Mucosa of stomach (tissue), 1 donor: ENCODE measurements around the gene KIAA1586.
"Not testable (repeated sequence)": the region's sequence is repeated elsewhere in the genome, so short reads cannot be mapped to it uniquely, and the experiment has no call there.

Experiments
- H3K27me3 ChIP-seq: one replicate; pipeline ENCODE4 v1.7.0; 2013; ENCODE audit warnings: mild to moderate bottlenecking, low read length; ENCODE audit not compliant: control insufficient read depth, insufficient read depth
- H3K36me3 ChIP-seq: one replicate; pipeline ENCODE4 v1.7.0; 2013; ENCODE audit warnings: low read length; ENCODE audit not compliant: control insufficient read depth, insufficient read depth
- H3K4me1 ChIP-seq: one replicate; pipeline ENCODE4 v1.7.0; 2013; ENCODE audit warnings: mild to moderate bottlenecking, low read length; ENCODE audit not compliant: control insufficient read depth, insufficient read depth
- H3K4me3 ChIP-seq: one replicate; pipeline ENCODE4 v1.7.0; 2013; ENCODE audit warnings: low read length
- H3K9ac ChIP-seq: one replicate; pipeline ENCODE4 v1.7.0; 2013; ENCODE audit warnings: mild to moderate bottlenecking, low read length, moderate library complexity
- H3K9me3 ChIP-seq: one replicate; pipeline ENCODE4 v1.7.0; 2013; ENCODE audit warnings: mild to moderate bottlenecking, low read length, moderate library complexity; ENCODE audit not compliant: control insufficient read depth
- donor health status: Pancreatic carcinoma.

Gene KIAA1586

GRCh38 chr6:57047859-57048258 is 1.4 kb downstream of the KIAA1586 start:
- H3K27me3 ChIP-seq, H3K36me3 ChIP-seq, H3K9me3 ChIP-seq, H3K4me1 ChIP-seq, H3K9ac ChIP-seq, H3K4me3 ChIP-seq: not testable (repeated sequence)

DNA sequence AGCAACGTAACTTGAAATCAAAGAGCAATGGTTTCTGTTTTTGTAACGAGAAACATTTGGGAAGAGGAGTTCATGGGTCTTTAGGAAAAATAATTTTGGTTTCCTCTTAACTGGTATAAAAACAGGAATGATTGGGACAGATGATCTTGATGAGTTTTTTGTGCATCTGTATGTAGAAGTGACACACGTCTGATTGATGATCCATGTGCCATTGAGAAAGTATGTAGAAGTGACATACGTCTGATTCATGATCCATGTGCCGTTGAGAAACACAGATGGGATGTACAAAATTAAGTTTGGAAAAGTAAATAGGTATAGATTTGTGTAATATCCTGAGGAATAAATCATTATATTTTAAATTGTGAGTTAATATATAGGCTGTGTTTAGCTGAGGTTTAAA is 2.1 kb downstream of the KIAA1586 start:
- Histone ChIP-seq H3K4me3 (no peak overlapping the region), H3K9me3 (no peaks in the 10 kb centered on the region)

GRCh38 chr6:57063847-57064246 is 17.4 kb downstream of the KIAA1586 start:
- H3K4me1 ChIP-seq = no peaks in the 10 kb centered on the region
- H3K4me3 ChIP-seq = no peak overlapping the region
- H3K27me3 ChIP-seq = no peaks in the 10 kb centered on the region
- H3K9ac ChIP-seq = no peak overlapping the region
- no peaks in the 10 kb centered on the region for H3K36me3 ChIP-seq
- no peaks in the 10 kb centered on the region for H3K9me3 ChIP-seq

More for the DNA sequence above, 2.1 kb downstream of the KIAA1586 start:
- H3K27me3 ChIP-seq = no peaks in the 10 kb centered on the region
- H3K4me1 ChIP-seq = no peaks in the 10 kb centered on the region
- H3K9ac ChIP-seq = no peak overlapping the region
- no peaks in the 10 kb centered on the region for H3K36me3 ChIP-seq

GRCh38 chr6:57064809-57065208 is 18.3 kb downstream of the KIAA1586 start:
- H3K27me3 ChIP-seq = no peaks in the 10 kb centered on the region
- no peaks in the 10 kb centered on the region for H3K9me3 ChIP-seq
- no peak overlapping the region for H3K9ac ChIP-seq
- no peaks in the 10 kb centered on the region for H3K36me3 ChIP-seq
- no peaks in the 10 kb centered on the region for H3K4me1 ChIP-seq
- H3K4me3 ChIP-seq = no peak overlapping the region

DNA sequence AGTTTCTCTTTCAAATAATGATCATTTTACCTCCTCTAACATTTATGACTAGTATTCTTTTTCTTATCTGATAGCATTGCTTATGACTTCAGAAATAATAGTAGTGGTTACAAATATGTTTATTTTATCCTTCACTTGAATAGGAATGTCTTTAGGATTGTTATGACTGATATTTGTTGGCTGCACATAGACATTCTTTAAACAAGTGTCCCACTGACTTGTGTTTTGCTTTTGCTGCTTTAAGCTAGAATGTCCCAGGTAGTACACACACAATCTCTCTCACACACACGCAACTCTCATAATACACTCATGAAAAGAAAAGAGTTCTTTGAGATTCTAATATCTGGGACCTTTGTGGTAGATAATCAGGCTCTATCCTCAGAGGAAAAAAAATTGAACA is 21.6 kb downstream of the KIAA1586 start:
- no peak overlapping the region for H3K4me3 ChIP-seq

DNA sequence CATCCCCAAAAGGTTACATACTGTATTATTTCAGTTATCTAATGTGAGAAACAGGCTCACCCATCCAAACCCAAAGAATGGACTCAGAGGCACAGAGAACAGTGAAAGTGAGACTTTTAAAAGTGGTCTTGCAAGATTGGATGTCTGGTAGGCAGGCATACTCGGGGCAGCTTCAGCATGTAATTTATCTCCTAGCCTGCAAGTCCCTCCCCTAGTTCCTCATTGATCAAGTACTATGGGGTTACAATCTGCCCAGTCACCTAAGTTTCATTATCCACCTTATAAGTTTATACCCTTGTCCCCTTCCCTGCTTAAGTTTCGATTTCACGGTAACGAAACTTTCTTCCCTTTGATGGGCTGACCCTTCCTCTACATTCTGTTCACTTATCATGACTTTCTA is 22.7 kb downstream of the KIAA1586 start:
- no peak overlapping the region for H3K9ac ChIP-seq
- no peaks in the 10 kb centered on the region for H3K27me3 ChIP-seq
- no peaks in the 10 kb centered on the region for H3K4me1 ChIP-seq
- no peak overlapping the region for H3K4me3 ChIP-seq
- no peaks in the 10 kb centered on the region for H3K36me3 ChIP-seq
- H3K9me3 ChIP-seq = no peaks in the 10 kb centered on the region

More for the DNA sequence above, 21.6 kb downstream of the KIAA1586 start:
- no peaks in the 10 kb centered on the region for H3K4me1 ChIP-seq
- H3K9me3 ChIP-seq = no peaks in the 10 kb centered on the region
- no peaks in the 10 kb centered on the region for H3K27me3 ChIP-seq
- no peak overlapping the region for H3K9ac ChIP-seq
- H3K36me3 ChIP-seq = no peaks in the 10 kb centered on the region

DNA sequence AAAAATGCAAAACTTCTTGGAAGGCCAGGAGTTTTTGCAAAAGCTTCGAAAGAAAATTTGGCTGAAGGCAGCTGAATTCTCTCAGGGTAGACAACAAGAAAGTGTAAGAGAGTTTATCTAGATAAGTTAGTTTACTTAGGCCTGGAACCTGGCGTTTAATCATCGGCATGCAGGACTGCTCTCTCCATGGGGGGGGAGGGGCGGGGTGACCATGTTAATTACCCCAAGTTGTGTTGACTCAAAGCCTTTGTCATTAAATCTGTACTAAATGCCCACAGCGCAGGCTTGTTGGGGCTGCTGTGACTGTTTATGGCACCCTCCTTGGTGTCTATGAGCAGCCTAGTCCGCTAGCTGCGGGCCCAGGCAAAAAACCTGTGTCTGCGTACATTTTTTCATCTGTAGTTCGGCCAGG is 23.4 kb downstream of the KIAA1586 start:
- Histone ChIP-seq H3K9me3 (no peaks in the 10 kb centered on the region), H3K4me3 (no peak overlapping the region), H3K36me3 (no peaks in the 10 kb centered on the region), H3K27me3 (no peaks in the 10 kb centered on the region), H3K4me1 (no peaks in the 10 kb centered on the region), H3K9ac (no peak overlapping the region)

GRCh38 chr6:57072108-57072507 is 25.6 kb downstream of the KIAA1586 start:
- H3K9me3 ChIP-seq = no peaks in the 10 kb centered on the region
- no peak overlapping the region for H3K4me3 ChIP-seq

GRCh38 chr6:57074383-57074782 is 27.9 kb downstream of the KIAA1586 start:
- H3K36me3 ChIP-seq = no peaks in the 10 kb centered on the region
- H3K27me3 ChIP-seq = no peaks in the 10 kb centered on the region
- no peak overlapping the region for H3K9ac ChIP-seq
- H3K9me3 ChIP-seq = no peaks in the 10 kb centered on the region
- H3K4me3 ChIP-seq = no peak overlapping the region
- H3K4me1 ChIP-seq = no peaks in the 10 kb centered on the region

More at GRCh38 chr6:57072108-57072507, 25.6 kb downstream of the KIAA1586 start:
- Histone ChIP-seq H3K9ac (no peak overlapping the region), H3K27me3 (no peaks in the 10 kb centered on the region), H3K36me3 (no peaks in the 10 kb centered on the region), H3K4me1 (no peaks in the 10 kb centered on the region)

GRCh38 chr6:57075092-57075491 is 28.6 kb downstream of the KIAA1586 start:
- Histone ChIP-seq H3K36me3 (no peaks in the 10 kb centered on the region), H3K9ac (no peak overlapping the region), H3K4me1 (no peaks in the 10 kb centered on the region), H3K9me3 (no peaks in the 10 kb centered on the region), H3K4me3 (no peak overlapping the region), H3K27me3 (no peaks in the 10 kb centered on the region)

- Histone ChIP-seq H3K27me3 (no peaks in the 10 kb centered on the region), H3K9ac (no peak overlapping the region), H3K4me1 (no peaks in the 10 kb centered on the region), H3K36me3 (no peaks in the 10 kb centered on the region), H3K4me3 (no peak overlapping the region), H3K9me3 (no peaks in the 10 kb centered on the region)
Observed at GRCh38 chr6:57078531-57079207, 32.2 kb downstream of the KIAA1586 start.

DNA sequence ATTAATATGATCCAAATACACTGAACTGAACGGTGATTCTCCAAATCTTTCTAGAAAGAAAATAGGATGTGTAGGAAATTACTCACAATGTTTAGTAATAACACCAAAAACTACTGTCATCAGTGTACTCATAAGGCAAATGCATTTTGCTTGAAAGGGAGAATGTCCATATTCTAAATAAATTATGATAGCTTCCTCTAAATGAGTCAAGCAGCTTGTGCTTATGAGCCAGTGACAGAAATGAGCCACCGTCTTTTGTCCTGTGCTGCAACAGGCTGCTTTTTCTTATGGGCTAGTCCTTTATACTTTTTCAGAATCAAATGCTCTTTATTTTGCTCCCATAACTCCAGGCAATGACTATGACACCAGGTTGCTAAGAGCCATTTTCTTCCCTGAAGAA is 39.0 kb downstream of the KIAA1586 start:
- H3K4me1 ChIP-seq = peaks cover 3% of the 10 kb centered on the region
- no peak overlapping the region for H3K4me3 ChIP-seq
- no peaks in the 10 kb centered on the region for H3K36me3 ChIP-seq
- H3K27me3 ChIP-seq = no peaks in the 10 kb centered on the region
- no peaks in the 10 kb centered on the region for H3K9me3 ChIP-seq
- H3K9ac ChIP-seq = no peak overlapping the region

DNA sequence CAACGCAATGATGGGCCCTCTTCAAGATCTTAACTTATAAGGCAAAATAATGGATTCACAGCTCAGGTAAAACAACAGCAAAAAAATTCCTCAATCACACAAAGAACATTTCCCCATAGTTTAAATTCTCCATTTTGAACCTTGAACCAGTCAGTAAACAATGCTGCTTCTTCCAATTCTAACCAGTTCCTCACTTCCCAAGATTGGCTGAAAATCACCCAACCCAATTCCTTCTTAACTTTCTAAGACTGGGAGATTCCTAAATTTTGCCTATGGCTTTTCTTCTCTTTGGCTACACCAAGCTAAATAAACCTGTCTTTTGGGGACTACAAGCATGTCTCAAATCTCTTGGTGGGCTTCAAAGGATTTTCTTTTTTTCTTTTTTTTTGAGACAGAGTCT is 40.4 kb downstream of the KIAA1586 start:
- H3K27me3 ChIP-seq = no peaks in the 10 kb centered on the region
- no peaks in the 10 kb centered on the region for H3K36me3 ChIP-seq
- H3K9ac ChIP-seq = no peak overlapping the region
- no peak overlapping the region for H3K4me3 ChIP-seq
- H3K4me1 ChIP-seq = peaks cover 3% of the 10 kb centered on the region
- H3K9me3 ChIP-seq = no peaks in the 10 kb centered on the region
